Lower lobe of right lung (tissue), 2 donors: ENCODE results near the gene HYKK. TPM values are rescaled to one million over a fixed set of nuclear protein-coding genes. Genes with fewer than 3 reads are reported as not detected.
"Not testable (repeated sequence)": the region's sequence is repeated elsewhere in the genome, so short reads cannot be mapped to it uniquely, and the experiment has no call there.

Experiments used
- ATAC-seq, 2 donors: fragments of 200-7000 bp; cut with Tn5 transposase; one replicate each; pipeline ENCODE4 v1.9.1; 2020 to 2022; ENCODE audit warnings: mild to moderate bottlenecking in 2 of 2, moderate library complexity in 2 of 2
- DNase-seq: peaks from one replicate; pipeline ENCODE4 v3.0.0-alpha.2; 2020
- H3K27ac ChIP-seq: fragments of 200-600 bp; one replicate; pipeline ENCODE4 v1.8.0; 2022
- H3K27me3 ChIP-seq: fragments of 200-600 bp; one replicate; pipeline ENCODE4 v1.8.0; 2022; ENCODE audit warnings: low read depth
- H3K36me3 ChIP-seq: fragments of 200-600 bp; one replicate; pipeline ENCODE4 v1.8.0; 2022; ENCODE audit warnings: mild to moderate bottlenecking
- H3K4me1 ChIP-seq: fragments of 200-600 bp; one replicate; pipeline ENCODE4 v1.8.0; 2022
- H3K4me3 ChIP-seq: fragments of 200-600 bp; one replicate; pipeline ENCODE4 v1.8.0; 2022; ENCODE audit warnings: mild to moderate bottlenecking
- H3K9me3 ChIP-seq: fragments of 200-600 bp; one replicate; pipeline ENCODE4 v1.8.0; 2022
- intact Hi-C: fragments of 100-400 bp; cut with DNase I; formaldehyde crosslinking; loops from one replicate; pipeline ENCODE4 v1.11.0; 2022
- total RNA-seq: library from RNA; stranded (reverse); fragmentation: NEBNext Ultra II Directional; extraction: Animal tissue kit (Norgen Biotek cat#: 25700); gene quantifications from one replicate; pipeline ENCODE4 v1.2.1, GENCODE V29; 2021
- TF ChIP-seq, protein P1 (sequence below): fragments of 200-600 bp; IDR thresholded peaks from one replicate; pipeline ENCODE4 v1.8.0; 2022; ENCODE audit warnings: antibody characterized with exemption, mild to moderate bottlenecking
- donor health status: DM: no; HTN: yes; CAD: no; lungs with severe emphysema.

Gene HYKK
- total RNA-seq, 1 donor from 2014 or later: 4.1 TPM

DNA sequence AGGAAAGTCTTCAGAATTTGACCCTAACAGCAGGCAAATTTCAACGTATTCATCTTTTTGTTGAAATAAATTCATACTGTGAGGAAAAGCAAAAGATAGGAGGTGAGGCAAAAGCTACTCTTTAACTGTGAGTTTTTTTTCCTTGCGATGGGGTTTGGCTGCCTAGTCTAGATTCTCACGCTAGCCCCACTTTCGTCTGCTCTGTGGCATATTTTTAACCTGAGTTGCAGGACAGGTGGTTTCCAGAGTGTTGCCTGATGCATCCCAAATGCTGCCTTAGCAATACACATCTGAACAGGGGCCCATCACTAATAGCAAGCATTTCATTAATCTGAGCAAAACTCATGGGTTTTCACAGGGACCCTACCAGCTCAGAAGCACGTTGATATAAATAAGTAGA, 44.5 kb downstream of the HYKK start:
- no peak for DNase-seq
- no peaks in the 10 kb centered on the region for H3K27me3 ChIP-seq
- no peak overlapping the region for H3K27ac ChIP-seq
- H3K4me1 ChIP-seq: no peaks in the 10 kb centered on the region
- no peaks in the 10 kb centered on the region for H3K9me3 ChIP-seq
- TF ChIP-seq, protein P1, sequence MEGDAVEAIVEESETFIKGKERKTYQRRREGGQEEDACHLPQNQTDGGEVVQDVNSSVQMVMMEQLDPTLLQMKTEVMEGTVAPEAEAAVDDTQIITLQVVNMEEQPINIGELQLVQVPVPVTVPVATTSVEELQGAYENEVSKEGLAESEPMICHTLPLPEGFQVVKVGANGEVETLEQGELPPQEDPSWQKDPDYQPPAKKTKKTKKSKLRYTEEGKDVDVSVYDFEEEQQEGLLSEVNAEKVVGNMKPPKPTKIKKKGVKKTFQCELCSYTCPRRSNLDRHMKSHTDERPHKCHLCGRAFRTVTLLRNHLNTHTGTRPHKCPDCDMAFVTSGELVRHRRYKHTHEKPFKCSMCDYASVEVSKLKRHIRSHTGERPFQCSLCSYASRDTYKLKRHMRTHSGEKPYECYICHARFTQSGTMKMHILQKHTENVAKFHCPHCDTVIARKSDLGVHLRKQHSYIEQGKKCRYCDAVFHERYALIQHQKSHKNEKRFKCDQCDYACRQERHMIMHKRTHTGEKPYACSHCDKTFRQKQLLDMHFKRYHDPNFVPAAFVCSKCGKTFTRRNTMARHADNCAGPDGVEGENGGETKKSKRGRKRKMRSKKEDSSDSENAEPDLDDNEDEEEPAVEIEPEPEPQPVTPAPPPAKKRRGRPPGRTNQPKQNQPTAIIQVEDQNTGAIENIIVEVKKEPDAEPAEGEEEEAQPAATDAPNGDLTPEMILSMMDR: no peak
- no peak for ATAC-seq
- H3K36me3 ChIP-seq: peaks cover 42% of the 10 kb centered on the region
- intact Hi-C loops: no loop called here
- H3K4me3 ChIP-seq: no peak overlapping the region

DNA sequence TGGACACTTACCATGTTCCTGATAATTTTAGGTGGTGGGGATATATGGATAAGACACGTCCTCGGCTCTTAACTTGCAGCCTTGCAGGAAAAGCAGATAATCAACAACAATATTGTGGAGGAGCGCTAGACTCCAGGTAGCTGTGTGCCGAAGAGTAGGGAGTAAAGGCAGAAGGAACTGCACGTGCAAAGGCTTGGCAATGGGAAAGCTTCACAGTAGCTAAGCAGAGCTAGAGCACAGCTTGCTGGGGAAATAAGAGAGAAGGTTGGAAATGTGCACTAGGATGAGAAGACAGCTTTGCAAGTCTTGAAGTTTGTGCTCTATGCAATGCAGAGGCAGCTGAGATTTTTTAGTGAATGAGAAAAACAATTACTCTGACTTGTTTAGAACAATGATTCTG, 45.2 kb downstream of the HYKK start:
- ATAC-seq (no peak), DNase-seq (no peak)
- no peak overlapping the region for H3K27ac ChIP-seq
- peaks cover 35% of the 10 kb centered on the region for H3K36me3 ChIP-seq
- no peak overlapping the region for H3K4me3 ChIP-seq
- H3K4me1 ChIP-seq: no peaks in the 10 kb centered on the region
- TF ChIP-seq, protein P1: no peak
- intact Hi-C loops: no loop called here
- H3K9me3 ChIP-seq: no peaks in the 10 kb centered on the region
- no peaks in the 10 kb centered on the region for H3K27me3 ChIP-seq

GRCh38 chr15:78560201-78560600, 52.8 kb downstream of the HYKK start:
- H3K27me3 ChIP-seq, H3K4me1 ChIP-seq, H3K9me3 ChIP-seq, H3K4me3 ChIP-seq, ATAC-seq, H3K27ac ChIP-seq, intact Hi-C loops, H3K36me3 ChIP-seq, DNase-seq: not testable (repeated sequence)

- Histone ChIP-seq H3K4me1 (peaks cover 13% of the 10 kb centered on the region), H3K9me3 (no peaks in the 10 kb centered on the region), H3K27me3 (no peaks in the 10 kb centered on the region), H3K4me3 (no peak overlapping the region), H3K36me3 (no peaks in the 10 kb centered on the region), H3K27ac (no peak overlapping the region)
- ATAC-seq (no peak), DNase-seq (no peak)
- intact Hi-C loops: no loop called here
- TF ChIP-seq, protein P1: no peak
These were observed 54.1 kb downstream of the HYKK start for GRCh38 chr15:78561490-78561889.

DNA sequence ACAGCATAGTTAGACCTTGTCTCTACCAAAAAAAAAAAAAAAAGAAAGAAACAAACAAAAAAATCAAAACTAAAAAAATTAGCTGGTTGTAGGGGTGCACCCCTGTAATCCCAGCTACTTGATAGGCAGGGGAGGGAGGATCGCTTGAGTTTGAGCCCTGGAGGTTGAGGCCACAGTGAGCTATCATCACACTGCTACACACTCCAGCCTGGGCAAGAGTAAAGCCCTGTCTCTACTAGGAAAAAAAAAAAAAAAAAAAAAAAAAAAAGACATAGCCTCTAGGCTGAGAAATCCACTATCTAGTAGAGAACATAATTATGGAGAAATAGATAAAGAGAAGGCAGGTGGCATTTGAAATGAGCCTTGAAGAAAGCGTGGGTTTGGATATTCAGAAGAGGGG, 55.7 kb downstream of the HYKK start:
- peaks cover 14% of the 10 kb centered on the region for H3K4me1 ChIP-seq
- ATAC-seq: no peak
- H3K27ac ChIP-seq: no peak overlapping the region
- H3K36me3 ChIP-seq: no peaks in the 10 kb centered on the region
- no peak for DNase-seq
- no peaks in the 10 kb centered on the region for H3K9me3 ChIP-seq
- TF ChIP-seq, protein P1: no peak
- no peak overlapping the region for H3K4me3 ChIP-seq
- H3K27me3 ChIP-seq: no peaks in the 10 kb centered on the region
- intact Hi-C loops: no loop called here

DNA sequence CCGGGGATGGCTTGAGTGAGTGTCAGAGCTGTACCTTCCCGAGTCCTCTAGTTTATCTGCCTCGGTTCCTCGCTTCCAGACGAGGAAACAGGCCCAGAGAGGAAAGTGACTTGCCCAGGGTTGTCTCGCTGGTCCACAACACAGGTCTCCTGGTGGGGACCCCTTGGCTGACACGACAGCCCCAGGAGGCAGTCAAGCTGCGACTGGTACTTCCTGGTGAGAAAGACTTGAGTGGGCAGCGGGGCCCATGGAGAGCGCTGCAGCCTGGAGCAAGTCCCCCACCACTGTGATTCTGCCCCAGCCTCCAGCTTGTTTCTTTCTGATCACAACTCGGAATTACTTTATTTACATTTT, 57.3 kb downstream of the HYKK start:
- TF ChIP-seq, protein P1: no peak
- intact Hi-C loops: no loop called here
- Histone ChIP-seq H3K9me3 (no peaks in the 10 kb centered on the region), H3K36me3 (no peaks in the 10 kb centered on the region), H3K4me1 (peaks cover 14% of the 10 kb centered on the region), H3K27me3 (no peaks in the 10 kb centered on the region), H3K4me3 (peak overlapping the region; percentile 61), H3K27ac (no peak overlapping the region)
- DNase-seq (no peak), ATAC-seq (peak; percentile 6 to 25)
